Mucosa of descending colon (tissue), 3 donors: Measurements from ENCODE around the gene MEF2C. TPM values are rescaled to one million over a fixed set of nuclear protein-coding genes. Genes with fewer than 3 reads are reported as not detected.

Experiments
- ATAC-seq: fragments of 200-7000 bp; cut with Tn5 transposase; one replicate; pipeline ENCODE4 v1.9.1; 2020; ENCODE audit warnings: mild to moderate bottlenecking, moderate library complexity
- DNase-seq, 3 donors: peaks; one replicate each; pipeline ENCODE4 v3.0.0-alpha.2; 2020
- H3K36me3 ChIP-seq: fragments of 200-600 bp; one replicate; pipeline ENCODE4 v1.8.0; 2021; ENCODE audit warnings: low read depth, mild to moderate bottlenecking
- H3K4me1 ChIP-seq: fragments of 200-600 bp; one replicate; pipeline ENCODE4 v1.8.0; 2021; ENCODE audit warnings: low read depth, mild to moderate bottlenecking
- H3K4me3 ChIP-seq: fragments of 200-600 bp; one replicate; pipeline ENCODE4 v1.8.0; 2021; ENCODE audit warnings: mild to moderate bottlenecking
- H3K9me3 ChIP-seq: fragments of 200-600 bp; one replicate; pipeline ENCODE4 v1.8.0; 2021; ENCODE audit warnings: mild to moderate bottlenecking
- CTCF ChIP-seq: fragments of 200-600 bp; IDR thresholded peaks from one replicate; pipeline ENCODE4 v1.8.0; 2022; ENCODE audit warnings: antibody characterized with exemption, mild to moderate bottlenecking
- intact Hi-C, 2 donors: fragments of 100-400 bp; cut with DNase I in 1 of 2; cut with micrococcal nuclease in 1 of 2; formaldehyde crosslinking; loops; one replicate each; pipeline versions ENCODE4 v1.11.0 to v1.11.1; 2022; cut with DNase I, micrococcal nuclease
- total RNA-seq, 3 donors: library from RNA; stranded (reverse); fragmentation: NEBNext Ultra II Directional in 2 of 3; extraction: Animal tissue kit (Norgen Biotek cat#: 25700) in 2 of 3; gene quantifications; one replicate each; pipeline versions ENCODE4 v1.2.1 to v1.2.4, GENCODE V29; 2021 to 2023
- donor health status: DM: no; HTN: no; CAD: no; lungs with moderate emphysema.
- donor health status: DM: no; HTN: no; CAD: no.
- donor health status: DM: no; HTN: yes; CAD: no.

The MEF2C gene
- total RNA-seq, 3 donors from 2014 or later = 19.3 to 44.0 (median 32.6) TPM

GRCh38 chr5:88792144-88792840 is 90.7 kb downstream of the MEF2C start:
- no peaks in the 10 kb centered on the region for H3K4me1 ChIP-seq
- H3K9me3 ChIP-seq = no peaks in the 10 kb centered on the region
- ATAC-seq = no peak
- intact Hi-C loops = no loop called here
- no peak overlapping the region for H3K4me3 ChIP-seq
- DNase-seq = no peak
- no peaks in the 10 kb centered on the region for H3K36me3 ChIP-seq
- no peak for TF ChIP-seq CTCF

- ATAC-seq (no peak), DNase-seq (no peak)
- Histone ChIP-seq H3K4me1 (peaks cover 17% of the 10 kb centered on the region), H3K9me3 (no peaks in the 10 kb centered on the region), H3K36me3 (no peaks in the 10 kb centered on the region), H3K4me3 (no peak overlapping the region)
- intact Hi-C loops = no loop called here
- TF ChIP-seq CTCF = no peak
These were observed 95.1 kb downstream of the MEF2C start for GRCh38 chr5:88787856-88788255.

- Histone ChIP-seq H3K9me3 (no peaks in the 10 kb centered on the region), H3K4me3 (no peak overlapping the region), H3K4me1 (peaks cover 17% of the 10 kb centered on the region), H3K36me3 (no peaks in the 10 kb centered on the region)
- intact Hi-C loops = no loop called here
- no peak for DNase-seq
- TF ChIP-seq CTCF = no peak
- no peak for ATAC-seq
These were observed 96.2 kb downstream of the MEF2C start for GRCh38 chr5:88786789-88787188.

GRCh38 chr5:88785746-88786565 is 97.0 kb downstream of the MEF2C start:
- no peak for TF ChIP-seq CTCF
- Histone ChIP-seq H3K4me3 (no peak overlapping the region), H3K4me1 (peaks cover 17% of the 10 kb centered on the region), H3K9me3 (no peaks in the 10 kb centered on the region), H3K36me3 (no peaks in the 10 kb centered on the region)
- intact Hi-C loops = no loop called here
- ATAC-seq (peak; percentile 80), DNase-seq (peak in 1 of 3 donors; percentile 37)

GRCh38 chr5:88782571-88782970 is 100.4 kb downstream of the MEF2C start:
- TF ChIP-seq CTCF = no peak
- Histone ChIP-seq H3K9me3 (no peaks in the 10 kb centered on the region), H3K4me1 (peaks cover 17% of the 10 kb centered on the region), H3K36me3 (no peaks in the 10 kb centered on the region), H3K4me3 (no peak overlapping the region)
- ATAC-seq = no peak
- intact Hi-C loops = no loop called here
- no peak for DNase-seq
